ENCODE data around the gene CCDC196. TPM values are rescaled to one million over a fixed set of nuclear protein-coding genes. Genes with fewer than 3 reads are reported as not detected.

CCDC196 gene
- total RNA-seq, 1 donor from 2014 or later = not detected

DNA sequence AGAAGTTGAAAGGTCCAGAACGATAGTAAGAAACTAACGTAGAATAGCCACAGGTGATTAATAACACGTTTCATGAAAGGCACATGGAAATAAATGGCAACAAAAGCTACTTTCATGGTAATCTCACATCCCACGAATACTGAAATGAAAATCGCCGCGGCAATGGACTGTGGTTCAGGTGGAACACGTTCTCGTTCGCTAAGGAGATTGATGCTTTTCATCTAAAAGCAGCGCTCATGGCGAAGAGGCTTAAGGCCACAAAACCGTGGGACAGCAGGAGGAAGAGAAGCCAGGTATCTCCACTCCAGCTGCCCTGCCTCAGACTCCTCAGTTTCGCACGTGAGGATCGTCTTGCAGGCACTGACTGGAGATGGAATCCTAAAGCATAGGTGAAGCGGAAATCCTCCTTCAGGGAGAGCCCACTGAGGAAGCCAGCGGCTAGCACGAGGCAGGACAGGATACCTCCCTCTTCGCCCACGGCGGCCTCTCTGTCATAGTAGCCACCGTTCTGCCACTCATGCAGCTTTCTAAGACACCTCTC, 21.1 kb downstream of the CCDC196 start:
- H3K27ac Mint-ChIP-seq = peak overlapping the region; percentile 86
- peaks cover 6% of the 10 kb centered on the region for H3K27me3 Mint-ChIP-seq
- H3K4me1 Mint-ChIP-seq = peaks cover 26% of the 10 kb centered on the region
- intact Hi-C loops (cut with micrococcal nuclease) = loop anchor here (1.0 to 5.0 kb wide), 7 partner anchors 105 to 1965 kb away; partner anchors contain the start of genes EIF2S1, FNTB, HSPA2 and RDH11
- ChIA-PET CTCF (interaction anchor here (0.7 to 1.6 kb wide), 4 partner anchors 10 to 852 kb away, joined by 3 to 6 read pairs (median 4); partner anchors contain the start of gene ATP6V1D), POLR2A (interaction anchor here (0.6 to 1.8 kb wide), 4 partner anchors 10 to 852 kb away, joined by 3 to 7 read pairs (median 3); partner anchors contain the start of genes ATP6V1D and EIF2S1)
- TF ChIP-seq, protein P1, sequence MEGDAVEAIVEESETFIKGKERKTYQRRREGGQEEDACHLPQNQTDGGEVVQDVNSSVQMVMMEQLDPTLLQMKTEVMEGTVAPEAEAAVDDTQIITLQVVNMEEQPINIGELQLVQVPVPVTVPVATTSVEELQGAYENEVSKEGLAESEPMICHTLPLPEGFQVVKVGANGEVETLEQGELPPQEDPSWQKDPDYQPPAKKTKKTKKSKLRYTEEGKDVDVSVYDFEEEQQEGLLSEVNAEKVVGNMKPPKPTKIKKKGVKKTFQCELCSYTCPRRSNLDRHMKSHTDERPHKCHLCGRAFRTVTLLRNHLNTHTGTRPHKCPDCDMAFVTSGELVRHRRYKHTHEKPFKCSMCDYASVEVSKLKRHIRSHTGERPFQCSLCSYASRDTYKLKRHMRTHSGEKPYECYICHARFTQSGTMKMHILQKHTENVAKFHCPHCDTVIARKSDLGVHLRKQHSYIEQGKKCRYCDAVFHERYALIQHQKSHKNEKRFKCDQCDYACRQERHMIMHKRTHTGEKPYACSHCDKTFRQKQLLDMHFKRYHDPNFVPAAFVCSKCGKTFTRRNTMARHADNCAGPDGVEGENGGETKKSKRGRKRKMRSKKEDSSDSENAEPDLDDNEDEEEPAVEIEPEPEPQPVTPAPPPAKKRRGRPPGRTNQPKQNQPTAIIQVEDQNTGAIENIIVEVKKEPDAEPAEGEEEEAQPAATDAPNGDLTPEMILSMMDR (IDR thresholded peaks at IDR 0.05) = no peak
- DNase-seq = no peak
- peaks cover 2% of the 10 kb centered on the region for H3K9me3 Mint-ChIP-seq
- peak; percentile 7 for ATAC-seq (ENCODE audit: low read depth)
- H3K4me3 Mint-ChIP-seq = peak overlapping the region; percentile 97
- peaks cover 9% of the 10 kb centered on the region for H3K36me3 Mint-ChIP-seq (ENCODE audit: low read depth)

DNA sequence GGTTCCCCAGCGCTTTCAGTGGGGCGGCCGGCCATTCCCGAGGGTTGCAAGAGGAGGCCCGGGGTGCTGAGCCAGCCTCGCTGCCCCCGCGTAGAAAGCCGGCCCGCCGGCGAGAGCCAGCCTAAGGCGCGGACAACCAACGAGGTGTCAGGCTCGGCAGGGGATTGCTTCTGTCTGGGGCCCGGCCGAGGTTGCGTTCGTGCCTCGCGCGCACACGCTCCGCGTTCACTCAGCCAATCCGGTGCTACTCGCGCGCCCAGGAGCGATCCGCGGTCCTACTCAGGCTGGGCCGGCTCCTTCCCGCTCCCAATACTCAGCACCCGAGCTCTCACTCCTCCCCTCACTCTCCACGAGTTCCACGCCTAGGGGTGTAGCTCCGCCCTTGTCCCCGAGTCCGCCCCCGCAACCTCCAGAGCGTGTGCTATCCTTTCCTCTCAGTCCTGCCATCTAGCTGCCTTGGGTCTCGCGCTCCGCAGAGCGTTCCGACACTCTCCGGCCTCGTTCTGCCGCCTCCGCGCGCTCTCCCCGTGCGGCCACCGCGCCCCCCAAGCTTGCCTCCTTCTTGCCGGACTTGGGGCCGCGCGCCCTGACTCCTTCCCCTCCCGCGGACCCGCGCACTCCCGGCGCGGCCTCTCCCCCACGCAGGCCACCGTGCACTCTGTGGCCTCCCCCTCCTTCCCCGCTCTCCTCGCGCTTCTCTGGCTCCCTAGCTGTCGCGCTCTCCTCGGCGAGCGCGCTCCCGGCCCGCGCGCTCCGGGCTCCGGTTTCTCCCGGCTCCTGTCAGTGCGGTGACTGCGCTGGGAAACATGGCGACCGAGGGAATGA, 21.8 kb downstream of the CCDC196 start, which contains the start of gene GPHN:
Gene GPHN (plus strand): TSS at position 426 of the 825 bp plus-strand sequence.
- ChIA-PET POLR2A (interaction anchor here (0.6 to 1.8 kb wide), 4 partner anchors 11 to 852 kb away, joined by 3 to 7 read pairs (median 3); partner anchors contain the start of genes ATP6V1D and EIF2S1), CTCF (interaction anchor here (0.7 to 1.6 kb wide), 4 partner anchors 11 to 852 kb away, joined by 3 to 6 read pairs (median 4); partner anchors contain the start of gene ATP6V1D)
- intact Hi-C loops (cut with micrococcal nuclease) = loop anchor here (1.0 to 5.0 kb wide), 9 partner anchors 13 to 1966 kb away; partner anchors contain the start of genes EIF2S1, FNTB, HSPA2 and PALS1
- peaks cover 6% of the 10 kb centered on the region for H3K27me3 Mint-ChIP-seq
- H3K4me3 Mint-ChIP-seq = peak within 1 kb of the TSS; percentile 97
- H3K9me3 Mint-ChIP-seq = peaks cover 1% of the 10 kb centered on the region
- peaks cover 23% of the 10 kb centered on the region for H3K4me1 Mint-ChIP-seq
- TF ChIP-seq, protein P1 (IDR thresholded peaks at IDR 0.05) = no peak
- H3K36me3 Mint-ChIP-seq (ENCODE audit: low read depth) = peaks cover 9% of the 10 kb centered on the region
- peak; percentile 85 for ATAC-seq (ENCODE audit: low read depth)
- peak within 1 kb of the TSS; percentile 86 for H3K27ac Mint-ChIP-seq
- DNase-seq = peak; percentile 75

GRCh38 chr14:66508547-66508845, 22.3 kb downstream of the CCDC196 start:
- peak overlapping the region; percentile 97 for H3K4me3 Mint-ChIP-seq
- TF ChIP-seq, protein P1 (IDR thresholded peaks at IDR 0.05) = no peak
- H3K4me1 Mint-ChIP-seq = peaks cover 26% of the 10 kb centered on the region
- intact Hi-C loops (cut with micrococcal nuclease) = loop anchor here (1.0 to 5.0 kb wide), 6 partner anchors 13 to 1966 kb away; partner anchors contain the start of genes FNTB, HSPA2 and PALS1
- peaks cover 9% of the 10 kb centered on the region for H3K36me3 Mint-ChIP-seq (ENCODE audit: low read depth)
- DNase-seq (no peak), ATAC-seq (ENCODE audit: low read depth) (no peak)
- peaks cover 6% of the 10 kb centered on the region for H3K27me3 Mint-ChIP-seq
- no peaks in the 10 kb centered on the region for H3K9me3 Mint-ChIP-seq
- H3K27ac Mint-ChIP-seq = peak overlapping the region; percentile 86
- CTCF ChIA-PET = interaction anchor here (1.1 to 1.6 kb wide), 2 partner anchors 11 to 15 kb away, joined by 3 to 6 read pairs; no protein-coding TSS in a partner anchor
- POLR2A ChIA-PET = interaction anchor here (1.0 to 1.8 kb wide), 2 partner anchors 12 to 851 kb away, joined by 3 to 7 read pairs; partner anchors contain the start of genes ATP6V1D and EIF2S1

GRCh38 chr14:66508846-66509621, 22.9 kb downstream of the CCDC196 start:
- Mint-ChIP-seq H3K4me1 (peaks cover 26% of the 10 kb centered on the region), H3K4me3 (peak overlapping the region; percentile 84), H3K36me3 (ENCODE audit: low read depth) (peaks cover 9% of the 10 kb centered on the region), H3K27ac (peak overlapping the region; percentile 78), H3K9me3 (no peaks in the 10 kb centered on the region), H3K27me3 (peaks cover 6% of the 10 kb centered on the region)
- ChIA-PET CTCF (no interaction called here), POLR2A (interaction anchor here (0.6 to 1.8 kb wide), 2 partner anchors 212 to 851 kb away, joined by 7 read pairs; partner anchors contain the start of genes ATP6V1D and EIF2S1)
- intact Hi-C loops (cut with micrococcal nuclease) = loop anchor here (1.0 to 5.0 kb wide), 6 partner anchors 14 to 1967 kb away; partner anchors contain the start of genes FNTB, HSPA2 and PALS1
- DNase-seq = peak; percentile 64
- peak; percentile 54 for ATAC-seq (ENCODE audit: low read depth)
- TF ChIP-seq, protein P1 (IDR thresholded peaks at IDR 0.05) = no peak
